Activated CD8-positive, alpha-beta memory T cell treated with anti-CD3 and anti-CD28 coated beads, Interleukin-2, amount 50 U/mL, for 24 hours (primary cell): ENCODE measurements around the gene KIAA1614.

Experiments
- DNase-seq: peaks from one replicate; pipeline ENCODE4 v3.0.0-alpha.2; 2020; ENCODE audit errors: extremely low read depth

Gene KIAA1614

GRCh38 chr1:180907313-180908055 lies 5.2 kb upstream of the KIAA1614 start:
- DNase-seq = no peak

GRCh38 chr1:180908074-180908765 lies 4.5 kb upstream of the KIAA1614 start:
- DNase-seq = no peak

- DNase-seq = no peak
Observed at GRCh38 chr1:180909005-180909414, 3.7 kb upstream of the KIAA1614 start.

GRCh38 chr1:180909462-180909976 lies 3.2 kb upstream of the KIAA1614 start:
- no peak for DNase-seq

GRCh38 chr1:180911640-180912191 lies 981 bp upstream of the KIAA1614 start:
- DNase-seq = no peak

- DNase-seq = no peak
Observed at GRCh38 chr1:180912211-180912800, 391 bp upstream of the KIAA1614 start.

- no peak for DNase-seq
Observed at GRCh38 chr1:180915426-180915965, 2.8 kb downstream of the KIAA1614 start.

GRCh38 chr1:180916012-180916770 lies 3.5 kb downstream of the KIAA1614 start:
- no peak for DNase-seq

GRCh38 chr1:180916771-180917170 lies 4.1 kb downstream of the KIAA1614 start:
- no peak for DNase-seq

- DNase-seq = no peak
Observed at GRCh38 chr1:180917306-180918065, 4.8 kb downstream of the KIAA1614 start.

- no peak for DNase-seq
Observed at GRCh38 chr1:180918519-180918918, 5.8 kb downstream of the KIAA1614 start.

- DNase-seq = no peak
Observed at GRCh38 chr1:180919183-180919700, 6.5 kb downstream of the KIAA1614 start.

- DNase-seq = no peak
Observed at GRCh38 chr1:180920193-180920592, 7.5 kb downstream of the KIAA1614 start.

GRCh38 chr1:180920702-180921101 lies 8.0 kb downstream of the KIAA1614 start:
- no peak for DNase-seq

GRCh38 chr1:180921386-180921785 lies 8.7 kb downstream of the KIAA1614 start:
- no peak for DNase-seq

GRCh38 chr1:180921891-180922630 lies 9.4 kb downstream of the KIAA1614 start:
- no peak for DNase-seq

- no peak for DNase-seq
Observed at GRCh38 chr1:180922631-180923015, 9.9 kb downstream of the KIAA1614 start.

- DNase-seq = no peak
Observed at GRCh38 chr1:180923021-180923841, 10.5 kb downstream of the KIAA1614 start.

- DNase-seq = no peak
Observed at GRCh38 chr1:180923887-180924286, 11.2 kb downstream of the KIAA1614 start.
